ENCODE data around the gene TBX4.
A peak's percentile ranks its signal among the peaks of the same experiment; 100 is the strongest.

TBX4 gene

GRCh38 chr17:61452301-61453290 is at the start of gene TBX4:
Gene TBX4, plus strand, starts transcription at chr17:61452422. Its CDS starts 4,069 bp downstream, at chr17:61456491.
- DNase-seq = no peak

- DNase-seq = peak; percentile 32
These were observed 49.0 kb upstream of the TBX4 start for GRCh38 chr17:61402978-61403800.

GRCh38 chr17:61403801-61404662 is 48.2 kb upstream of the TBX4 start:
- DNase-seq = no peak

- DNase-seq = no peak
These were observed 47.6 kb upstream of the TBX4 start for GRCh38 chr17:61404663-61404912.

GRCh38 chr17:61404913-61405685 is 47.1 kb upstream of the TBX4 start:
- no peak for DNase-seq

GRCh38 chr17:61405686-61406536 is 46.3 kb upstream of the TBX4 start:
- DNase-seq = no peak

GRCh38 chr17:61406537-61406845 is 45.7 kb upstream of the TBX4 start:
- DNase-seq = no peak

GRCh38 chr17:61406971-61407911 is 45.0 kb upstream of the TBX4 start:
- no peak for DNase-seq

GRCh38 chr17:61408151-61409041 is 43.8 kb upstream of the TBX4 start:
- no peak for DNase-seq

- no peak for DNase-seq
These were observed 42.7 kb upstream of the TBX4 start for GRCh38 chr17:61409301-61410112.

GRCh38 chr17:61410141-61411010 is 41.8 kb upstream of the TBX4 start:
- no peak for DNase-seq

GRCh38 chr17:61411011-61411260 is 41.3 kb upstream of the TBX4 start:
- no peak for DNase-seq

GRCh38 chr17:61411261-61412142 is 40.7 kb upstream of the TBX4 start:
- no peak for DNase-seq

GRCh38 chr17:61412143-61412859 is 39.9 kb upstream of the TBX4 start:
- DNase-seq = peak; percentile 27

- DNase-seq = no peak
These were observed 39.2 kb upstream of the TBX4 start for GRCh38 chr17:61412860-61413660.
